GM12801 (cell line): ENCODE data around the gene MLYCD.

Source experiments
- TF ChIP-seq, protein P1 (sequence below): IDR thresholded peaks from one replicate; pipeline ENCODE4 v1.5.1; 2011; ENCODE audit warnings: control low read depth; ENCODE audit not compliant: insufficient read length; ENCODE audit errors: extremely low read depth

The MLYCD gene

DNA sequence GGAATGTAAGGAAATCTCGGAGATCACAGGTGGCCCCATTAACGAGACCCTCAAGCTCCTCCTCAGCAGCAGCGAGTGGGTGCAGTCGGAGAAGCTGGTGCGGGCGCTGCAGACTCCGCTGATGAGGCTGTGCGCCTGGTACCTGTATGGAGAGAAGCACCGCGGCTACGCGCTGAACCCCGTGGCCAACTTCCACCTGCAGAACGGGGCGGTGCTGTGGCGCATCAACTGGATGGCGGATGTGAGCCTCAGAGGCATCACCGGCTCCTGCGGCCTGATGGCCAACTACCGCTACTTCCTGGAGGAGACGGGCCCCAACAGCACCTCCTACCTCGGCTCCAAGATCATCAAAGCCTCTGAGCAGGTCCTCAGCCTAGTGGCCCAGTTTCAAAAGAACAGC is 16.2 kb downstream of the MLYCD start:
- TF ChIP-seq, protein P1, sequence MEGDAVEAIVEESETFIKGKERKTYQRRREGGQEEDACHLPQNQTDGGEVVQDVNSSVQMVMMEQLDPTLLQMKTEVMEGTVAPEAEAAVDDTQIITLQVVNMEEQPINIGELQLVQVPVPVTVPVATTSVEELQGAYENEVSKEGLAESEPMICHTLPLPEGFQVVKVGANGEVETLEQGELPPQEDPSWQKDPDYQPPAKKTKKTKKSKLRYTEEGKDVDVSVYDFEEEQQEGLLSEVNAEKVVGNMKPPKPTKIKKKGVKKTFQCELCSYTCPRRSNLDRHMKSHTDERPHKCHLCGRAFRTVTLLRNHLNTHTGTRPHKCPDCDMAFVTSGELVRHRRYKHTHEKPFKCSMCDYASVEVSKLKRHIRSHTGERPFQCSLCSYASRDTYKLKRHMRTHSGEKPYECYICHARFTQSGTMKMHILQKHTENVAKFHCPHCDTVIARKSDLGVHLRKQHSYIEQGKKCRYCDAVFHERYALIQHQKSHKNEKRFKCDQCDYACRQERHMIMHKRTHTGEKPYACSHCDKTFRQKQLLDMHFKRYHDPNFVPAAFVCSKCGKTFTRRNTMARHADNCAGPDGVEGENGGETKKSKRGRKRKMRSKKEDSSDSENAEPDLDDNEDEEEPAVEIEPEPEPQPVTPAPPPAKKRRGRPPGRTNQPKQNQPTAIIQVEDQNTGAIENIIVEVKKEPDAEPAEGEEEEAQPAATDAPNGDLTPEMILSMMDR: no peak

GRCh38 chr16:83915491-83915890 is 16.6 kb downstream of the MLYCD start:
- TF ChIP-seq, protein P1: no peak

DNA sequence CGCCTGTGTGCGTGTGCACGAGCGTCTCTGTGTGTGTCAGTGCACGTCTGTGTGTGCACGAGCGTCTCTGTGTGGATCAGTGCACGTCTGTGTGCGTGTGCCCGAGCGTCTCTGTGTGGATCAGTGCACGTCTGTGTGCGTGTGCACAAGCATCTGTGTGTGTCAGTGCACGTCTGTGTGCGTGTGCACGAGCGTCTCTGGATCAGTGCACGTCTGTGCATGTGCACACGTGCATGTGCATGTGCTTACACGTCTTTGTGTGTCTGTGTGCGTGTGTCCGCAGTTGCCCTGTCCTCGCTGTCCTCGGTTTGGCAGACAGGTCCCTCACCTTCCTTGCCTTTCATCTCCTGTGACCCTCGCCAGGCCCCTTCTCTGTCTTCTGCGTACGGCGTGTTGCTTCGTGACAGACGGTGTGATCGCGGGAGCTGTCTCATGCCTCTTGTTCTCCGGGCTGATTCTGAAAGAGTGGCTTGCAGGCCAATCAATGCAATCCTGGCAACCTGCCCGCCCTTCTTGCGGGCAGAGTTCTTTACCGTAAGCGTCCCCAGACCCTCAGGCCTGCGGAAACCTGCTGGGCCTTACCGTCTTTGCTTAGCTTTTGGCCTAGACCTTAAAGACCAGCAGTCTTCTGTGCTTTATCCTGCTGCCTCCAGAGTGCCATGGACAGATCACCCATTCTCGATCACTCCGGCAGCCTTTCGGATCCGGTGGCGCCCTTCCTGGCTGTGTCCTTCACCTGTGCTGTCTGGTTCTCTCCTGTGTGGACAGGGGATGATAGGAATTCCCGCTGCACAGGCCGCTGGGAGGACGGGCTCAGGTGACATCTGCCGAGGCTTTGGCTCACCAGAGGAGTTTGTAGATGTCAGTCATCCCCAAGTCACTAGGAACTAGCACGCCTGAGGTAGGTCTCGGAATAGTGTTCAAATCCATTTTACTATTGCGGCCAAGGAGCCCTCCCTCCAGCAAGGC is 18.5 kb downstream of the MLYCD start:
- TF ChIP-seq, protein P1: no peak

DNA sequence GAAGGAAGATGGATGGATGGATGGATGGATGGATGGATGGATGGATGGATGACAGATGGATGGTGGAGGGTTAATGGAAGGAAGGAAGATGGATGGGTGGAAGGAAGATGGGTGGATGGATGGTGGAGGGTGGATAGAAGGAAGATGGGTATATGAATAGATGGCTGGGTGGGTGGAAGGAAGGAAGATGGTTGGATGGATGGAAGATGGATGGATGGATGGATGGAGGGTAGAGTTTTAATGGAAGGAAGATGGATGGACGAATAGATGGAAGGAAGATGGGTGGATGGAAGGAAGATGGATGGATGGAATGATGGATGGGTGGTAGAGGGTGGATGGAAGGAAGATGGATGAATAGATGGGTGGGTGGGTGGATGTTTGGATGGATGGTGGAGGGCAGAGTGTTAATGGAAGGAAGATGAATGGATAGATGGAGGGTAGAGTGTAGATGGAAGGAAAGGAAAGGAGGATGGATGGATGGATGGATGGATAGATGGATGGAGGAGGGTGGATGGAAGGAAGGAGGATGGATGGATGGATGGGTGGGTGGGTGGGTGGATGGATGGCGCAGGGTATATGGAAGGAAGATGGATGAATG is 22.1 kb downstream of the MLYCD start:
- TF ChIP-seq, protein P1: no peak

DNA sequence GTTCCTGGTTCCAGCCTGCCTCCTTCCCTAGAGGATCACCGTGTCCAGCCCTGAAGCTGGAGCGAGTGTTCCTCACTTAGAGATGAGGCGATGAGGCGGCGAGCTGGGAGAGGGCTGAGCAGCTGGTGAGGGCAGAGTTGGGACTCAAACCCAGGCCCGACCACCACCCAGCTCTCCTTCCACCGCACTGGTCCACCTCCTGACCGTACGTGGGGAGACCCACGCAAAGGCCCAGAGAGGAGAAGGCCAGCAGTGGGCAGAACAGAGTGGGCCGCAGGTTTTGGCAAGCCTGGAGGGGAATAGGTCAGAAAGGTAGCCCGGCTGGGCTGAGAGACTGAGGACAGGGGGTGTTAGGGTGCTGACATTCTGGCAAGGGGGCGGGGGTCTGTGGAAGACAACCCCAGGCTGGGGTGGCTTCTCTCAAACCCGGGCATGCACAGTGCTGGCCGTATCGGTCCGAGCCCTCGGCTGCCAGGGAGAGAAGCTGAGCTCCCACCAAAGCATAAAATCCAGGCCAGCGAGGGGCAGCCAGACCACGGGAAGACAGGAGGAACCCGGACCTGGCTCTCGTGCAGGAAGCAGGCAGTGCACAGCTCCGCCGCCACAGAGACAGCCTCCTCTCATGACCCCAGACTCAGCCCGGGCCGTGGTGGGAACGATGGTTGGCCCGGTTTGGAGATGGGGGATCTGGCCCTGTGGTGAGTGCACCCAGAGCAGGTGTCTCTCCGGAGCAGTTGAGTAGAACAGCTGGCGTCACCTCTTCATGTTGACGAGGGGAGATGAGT is 24.9 kb downstream of the MLYCD start:
- TF ChIP-seq, protein P1: no peak

- TF ChIP-seq, protein P1: no peak
These were observed 25.8 kb downstream of the MLYCD start for GRCh38 chr16:83924686-83925085.
